GM13976 (cell line): ENCODE data around the gene KRT38.

Experiments used
- DNase-seq: peaks from one replicate; pipeline ENCODE4 v3.0.0; 2012; ENCODE audit warnings: low spot score
- CTCF ChIP-seq: IDR thresholded peaks from 2 replicates; pipeline ENCODE4 v1.5.1; 2012; ENCODE audit warnings: borderline replicate concordance, mild to moderate bottlenecking; ENCODE audit not compliant: insufficient read depth; ENCODE audit errors: extremely low read depth, missing control alignments, control extremely low read depth
- in situ Hi-C: fragments of 300-500 bp; cut with MboI; formaldehyde crosslinking; loops from one replicate; pipeline ENCODE4 v1.12.0; 2022; ENCODE audit warnings: low sequenced_read_pairs, mixed read lengths, inconsistent platforms; ENCODE audit not compliant: unreplicated experiment

Gene KRT38

DNA sequence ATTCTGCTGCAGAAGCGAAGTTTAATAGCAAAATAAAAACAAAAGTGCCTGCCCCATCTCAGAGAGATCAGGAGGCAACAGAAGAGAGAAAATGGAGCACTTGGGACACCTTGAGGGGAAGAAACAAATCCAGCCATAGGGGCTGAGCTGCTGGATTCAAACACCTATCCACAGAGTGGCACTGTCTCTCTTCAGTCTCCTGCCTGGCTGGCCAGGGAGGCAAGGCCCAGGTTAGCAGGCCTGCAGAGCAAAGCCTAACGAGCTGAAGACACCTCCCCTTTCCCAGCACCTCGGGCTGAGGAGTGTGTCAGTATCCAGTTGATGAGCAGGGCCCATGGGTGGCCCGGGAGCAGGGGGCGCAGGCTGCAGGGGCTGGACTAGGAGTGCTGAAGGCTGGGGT is 34.6 kb downstream of the KRT38 start:
- in situ Hi-C loops, result no loop called here
- no peak for DNase-seq
- no peak for TF ChIP-seq CTCF

- no peak for DNase-seq
- TF ChIP-seq CTCF, result no peak
- in situ Hi-C loops, result no loop called here
Measured at GRCh38 chr17:41404024-41404671, 36.6 kb downstream of the KRT38 start.

- no peak for DNase-seq
- in situ Hi-C loops, result no loop called here
Measured at GRCh38 chr17:41403404-41404023, 37.3 kb downstream of the KRT38 start.

GRCh38 chr17:41402161-41402560 is 38.6 kb downstream of the KRT38 start:
- no peak for DNase-seq
- in situ Hi-C loops, result no loop called here
- TF ChIP-seq CTCF, result no peak

More at GRCh38 chr17:41403404-41404023, 37.3 kb downstream of the KRT38 start:
- TF ChIP-seq CTCF, result no peak

DNA sequence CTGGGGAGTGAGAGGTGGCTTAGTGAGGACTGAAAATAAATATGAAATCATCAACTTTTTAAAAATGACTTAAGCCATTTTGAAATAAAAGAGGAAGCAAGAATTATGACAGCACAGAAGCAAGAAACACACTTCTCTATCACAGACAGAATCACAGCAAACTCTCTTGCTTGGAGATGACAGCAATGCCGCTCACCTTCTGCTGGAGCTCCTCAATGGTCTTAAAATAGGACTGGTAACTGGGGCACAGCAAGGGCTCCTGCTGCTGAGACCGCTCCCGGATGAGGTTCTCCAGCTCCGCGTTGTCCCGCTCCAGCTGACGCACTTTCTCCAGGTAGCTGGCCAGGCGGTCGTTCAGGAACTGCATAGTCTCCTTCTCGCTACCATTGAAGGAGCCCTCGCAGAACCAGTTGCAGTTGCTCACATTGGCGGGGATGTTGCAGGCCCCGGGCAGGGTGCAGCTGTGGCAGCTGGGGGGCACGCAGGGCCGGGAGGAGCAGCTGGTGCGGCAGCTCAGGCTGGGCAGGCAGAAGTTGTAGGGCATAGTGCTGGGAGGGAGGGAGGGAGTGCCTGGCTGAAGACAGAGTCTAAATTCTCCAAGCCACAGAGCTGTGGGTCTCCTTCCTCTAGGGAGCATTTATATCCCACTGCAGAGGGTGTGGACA is 43.7 kb downstream of the KRT38 start, which contains the start of gene KRT31:
TSS of gene KRT31 (minus strand) at position 613 of the 665 bp plus-strand sequence. CDS start at position 544, 69 bp downstream.
- no peak for TF ChIP-seq CTCF
- in situ Hi-C loops, result no loop called here
- no peak for DNase-seq

DNA sequence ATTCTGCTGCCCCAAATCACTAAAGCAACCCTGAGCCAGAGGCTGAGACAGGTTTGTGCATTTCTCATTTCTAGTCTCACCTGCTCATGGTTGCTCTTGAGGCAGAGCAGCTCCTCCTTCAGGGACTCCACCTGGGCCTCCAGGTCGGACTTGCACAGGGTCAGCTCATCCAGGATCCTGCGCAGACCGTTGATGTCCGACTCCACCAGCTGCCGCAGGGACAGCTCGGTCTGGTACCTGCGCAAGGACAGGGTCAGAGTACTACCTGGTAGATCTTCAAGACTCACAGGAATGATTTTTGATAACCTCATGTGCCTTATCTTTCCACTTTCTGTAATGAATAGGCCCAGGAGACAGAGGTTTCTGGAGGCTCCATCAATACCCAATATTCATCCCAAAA is 44.4 kb downstream of the KRT38 start:
- in situ Hi-C loops, result no loop called here
- DNase-seq, result no peak
- no peak for TF ChIP-seq CTCF
